Skin epidermis (tissue), 12 donors: ENCODE data around the gene RBM15.

ENCODE experiments used
- H3K27ac ChIP-seq, 21 experiments: fragments of 200-600 bp; sonication (generic) in 11 of 21; one replicate each; pipeline ENCODE4 v1.5.0; 2020; ENCODE audit warnings: mild to moderate bottlenecking in 3 of 21, inconsistent platforms in 2 of 21, moderate library complexity in 2 of 21
- H3K4me3 ChIP-seq, 7 experiments: fragments of 200-600 bp; sonication (generic) in 2 of 7; one replicate each; pipeline ENCODE4 v1.5.0; 2020; ENCODE audit warnings: inconsistent platforms in 2 of 7, mild to moderate bottlenecking in 2 of 7, moderate library complexity in 1 of 7

The RBM15 gene

GRCh38 chr1:110393286-110393685, 54.1 kb downstream of the RBM15 start:
- H3K4me3 ChIP-seq, result no peak overlapping the region
- H3K27ac ChIP-seq, result no peak overlapping the region

GRCh38 chr1:110393691-110394492, 54.7 kb downstream of the RBM15 start:
- Histone ChIP-seq H3K27ac (no peak overlapping the region), H3K4me3 (no peak overlapping the region)

- Histone ChIP-seq H3K4me3 (no peak overlapping the region), H3K27ac (no peak overlapping the region)
Observed at GRCh38 chr1:110394493-110394820, 55.3 kb downstream of the RBM15 start.
